Measurements from ENCODE around the gene FGB.

FGB gene

DNA sequence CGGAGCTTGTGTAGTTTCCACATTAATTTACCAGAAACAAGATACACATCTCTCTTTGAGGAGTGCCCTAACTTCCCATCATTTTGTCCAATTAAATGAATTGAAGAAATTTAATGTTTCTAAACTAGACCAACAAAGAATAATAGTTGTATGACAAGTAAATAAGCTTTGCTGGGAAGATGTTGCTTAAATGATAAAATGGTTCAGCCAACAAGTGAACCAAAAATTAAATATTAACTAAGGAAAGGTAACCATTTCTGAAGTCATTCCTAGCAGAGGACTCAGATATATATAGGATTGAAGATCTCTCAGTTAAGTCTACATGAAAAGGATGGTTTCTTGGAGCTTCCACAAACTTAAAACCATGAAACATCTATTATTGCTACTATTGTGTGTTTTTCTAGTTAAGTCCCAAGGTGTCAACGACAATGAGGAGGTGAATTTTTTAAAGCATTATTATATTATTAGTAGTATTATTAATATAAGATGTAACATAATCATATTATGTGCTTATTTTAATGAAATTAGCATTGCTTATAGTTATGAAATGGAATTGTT, at the start of gene FGB:
TSS of gene FGB (plus strand) at position 315 of the 558 bp plus-strand sequence. CDS start at position 323, 8 bp downstream.
- DNase-seq = no peak

GRCh38 chr4:154516318-154517029, 46.3 kb upstream of the FGB start:
- DNase-seq = peak; percentile 11

GRCh38 chr4:154517591-154517990, 45.2 kb upstream of the FGB start:
- DNase-seq = no peak

DNA sequence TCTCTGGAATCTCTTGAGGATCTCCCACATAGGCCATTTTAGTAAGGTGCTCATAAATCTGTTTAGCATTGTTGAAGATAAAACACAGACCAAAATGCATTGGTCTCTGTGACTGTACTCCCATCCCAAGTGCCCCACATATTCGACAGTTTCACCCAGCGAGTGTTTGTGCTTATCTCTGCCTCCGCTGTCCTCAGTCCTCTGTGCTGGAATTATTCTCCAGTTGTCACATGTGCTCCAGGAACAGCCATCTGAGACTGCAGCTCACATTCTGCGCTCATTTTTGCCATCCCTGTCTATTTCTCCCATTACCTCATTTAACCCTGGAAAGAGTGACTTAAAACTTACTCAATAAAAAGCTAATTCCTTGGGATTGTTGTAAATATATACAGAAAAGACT, 43.6 kb upstream of the FGB start:
- no peak for DNase-seq

- no peak for DNase-seq
Observed at GRCh38 chr4:154521607-154522006, 41.2 kb upstream of the FGB start.

DNA sequence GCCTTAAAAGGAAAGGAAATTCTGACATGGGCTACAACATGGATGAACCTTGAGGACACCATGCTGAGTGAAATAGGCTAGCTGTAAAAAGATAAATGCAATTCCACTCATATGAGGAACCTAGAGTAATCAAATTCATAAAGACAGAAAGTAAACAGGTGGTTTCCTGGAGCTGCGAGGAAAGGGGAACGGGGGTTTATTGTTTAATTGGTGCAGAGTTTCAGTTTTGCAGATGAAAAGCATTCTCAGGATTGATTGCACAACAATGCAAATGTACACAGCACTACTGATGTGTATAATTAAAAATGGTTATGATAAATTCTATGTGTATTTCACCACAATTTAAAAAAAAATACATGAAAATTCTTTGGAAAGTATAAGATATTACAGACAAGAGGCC, 36.7 kb upstream of the FGB start:
- no peak for DNase-seq

GRCh38 chr4:154527308-154527707, 35.5 kb upstream of the FGB start:
- DNase-seq = no peak

DNA sequence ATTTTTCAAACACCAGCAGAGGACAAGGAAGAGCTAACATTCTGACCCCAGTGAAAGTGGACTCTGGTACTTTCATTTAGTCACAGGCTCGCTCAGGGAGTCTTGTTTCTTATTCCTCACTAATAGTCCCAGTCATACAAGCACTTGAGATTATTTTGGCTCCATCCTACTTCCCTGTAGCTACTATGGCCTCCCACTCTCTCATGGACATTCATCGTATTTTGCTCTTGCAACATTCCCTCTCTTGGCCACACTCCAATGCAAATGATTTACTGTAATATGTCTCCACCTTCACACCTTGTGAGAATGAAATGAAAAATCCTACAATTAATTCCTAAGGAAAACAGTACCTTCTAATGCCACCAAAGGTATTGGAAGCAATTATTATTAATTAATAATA, 33.9 kb upstream of the FGB start:
- no peak for DNase-seq

DNA sequence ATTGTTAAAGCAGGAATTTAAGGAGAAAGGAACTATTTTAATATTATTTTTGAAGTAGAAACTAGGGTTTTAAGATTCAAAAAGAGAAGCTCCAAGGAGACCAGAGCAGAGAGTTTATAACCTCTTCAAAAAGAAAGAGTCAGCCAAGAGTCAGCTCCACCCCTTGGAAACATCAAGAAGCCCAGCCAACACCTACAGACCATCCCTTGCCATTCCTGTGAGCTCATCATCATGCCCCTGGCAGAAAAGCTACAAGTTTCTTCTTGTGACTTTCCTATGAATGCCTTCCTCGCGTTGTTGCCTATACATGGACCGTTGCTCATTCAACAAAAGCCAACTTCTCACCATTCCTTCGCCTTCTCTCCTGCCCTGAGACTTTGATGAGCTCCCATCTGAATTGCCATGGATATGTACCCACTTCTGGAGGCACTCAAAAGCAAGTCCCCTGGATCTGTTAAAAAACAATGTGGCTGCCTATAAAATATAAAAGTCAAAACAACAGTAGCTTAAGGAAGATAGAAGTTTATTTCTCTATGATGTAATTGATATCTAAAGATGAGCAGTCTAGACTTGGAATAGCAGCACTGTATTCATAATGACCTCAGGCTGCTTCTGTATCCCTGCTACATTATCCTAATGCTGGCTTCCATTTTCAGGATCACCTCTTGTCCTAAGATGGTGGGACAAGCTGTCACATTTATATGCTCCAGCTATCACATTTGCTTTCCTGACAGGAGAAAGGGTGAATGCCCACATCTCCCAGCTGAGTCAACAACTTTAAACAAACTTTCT, 32.9 kb upstream of the FGB start:
- no peak for DNase-seq

DNA sequence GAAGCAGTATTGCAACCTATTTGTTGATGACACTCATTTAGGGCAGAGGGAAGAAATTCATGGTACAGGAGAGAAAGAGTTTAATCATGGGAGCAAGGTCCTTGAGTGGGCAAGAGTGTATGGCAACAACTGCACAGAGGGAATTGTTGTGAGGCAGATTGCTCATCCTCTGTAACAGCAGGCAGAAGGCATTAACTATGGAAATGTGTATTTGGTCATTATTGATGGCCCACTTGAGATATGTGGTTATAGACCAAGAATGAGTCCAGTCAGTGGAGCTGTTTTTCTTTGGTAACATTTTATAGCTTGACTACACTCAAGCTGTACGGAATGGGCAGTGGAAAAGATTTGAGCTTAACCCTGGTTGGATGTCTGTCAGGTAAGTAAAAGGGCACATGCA, 28.5 kb upstream of the FGB start:
- DNase-seq = no peak

GRCh38 chr4:154542271-154542879, 20.4 kb upstream of the FGB start:
- no peak for DNase-seq

GRCh38 chr4:154545689-154546088, 17.1 kb upstream of the FGB start:
- DNase-seq = no peak

DNA sequence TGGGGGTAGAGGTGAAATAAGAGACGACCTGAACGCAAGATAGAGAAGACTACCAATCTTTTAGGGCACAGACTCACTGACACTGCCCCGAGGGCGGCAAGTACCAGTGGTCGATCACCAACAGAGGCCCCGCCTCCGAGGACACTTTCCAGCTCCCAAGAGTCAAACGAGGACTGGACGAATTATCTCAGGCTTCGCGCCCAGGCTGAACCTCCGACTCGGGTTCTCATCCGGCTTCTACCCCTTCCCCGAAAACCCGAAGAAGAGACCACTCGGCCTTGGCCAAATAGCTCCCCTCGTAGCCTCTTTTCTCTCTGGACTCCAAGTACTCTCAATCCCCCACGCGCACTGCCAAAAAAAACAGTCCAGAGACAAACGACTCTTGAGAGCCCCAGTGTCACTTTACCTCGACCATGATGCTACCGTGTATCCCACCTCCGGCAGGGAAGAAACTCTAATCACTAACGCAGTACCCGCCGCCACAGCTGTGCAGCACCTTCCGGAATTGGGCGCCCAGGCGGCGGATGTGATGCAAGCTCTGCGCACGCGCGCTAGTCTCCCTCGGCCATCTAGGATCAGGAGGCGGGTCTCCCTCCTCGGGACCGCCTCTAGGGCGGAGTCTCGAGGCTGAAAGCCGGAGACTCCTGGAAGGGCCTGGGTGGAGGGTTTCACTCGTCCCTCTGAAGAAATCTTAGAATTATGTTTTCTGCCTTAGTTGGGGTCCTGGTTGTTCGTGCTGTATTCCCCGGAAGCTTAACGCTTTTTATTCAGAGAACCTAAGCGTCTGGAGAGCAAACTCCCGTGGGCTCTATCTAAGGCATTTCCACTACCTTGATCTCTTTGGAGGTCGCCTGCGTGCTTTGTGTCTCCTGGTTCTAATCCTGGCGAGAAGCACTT, 12.7 kb upstream of the FGB start, which contains the start of gene PLRG1:
TSS of gene PLRG1 (minus strand) at position 507 of the 897 bp plus-strand sequence. CDS start at position 415, 92 bp downstream.
- DNase-seq = peak; percentile 98

- peak; percentile 83 for DNase-seq
Observed at GRCh38 chr4:154551872-154552686, 10.7 kb upstream of the FGB start.

DNA sequence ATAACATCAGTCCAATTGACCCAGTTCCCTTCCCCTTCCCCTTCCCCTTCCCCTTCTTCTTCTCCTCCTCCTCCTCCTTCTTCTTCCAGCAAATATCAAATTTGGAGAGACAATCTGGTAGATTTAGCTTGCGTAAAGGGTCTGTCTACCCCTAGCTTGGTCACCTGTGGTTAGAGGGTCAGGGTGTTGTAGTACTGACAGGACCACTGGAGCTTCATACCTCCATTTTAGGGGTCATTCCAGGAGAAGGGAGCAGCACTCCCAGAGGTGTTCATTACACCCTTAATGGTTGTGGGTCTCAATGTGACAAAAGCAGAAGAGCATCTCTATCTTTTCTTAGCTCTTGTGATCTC, 3.7 kb upstream of the FGB start:
- no peak for DNase-seq

GRCh38 chr4:154559494-154560418, 3.1 kb upstream of the FGB start:
- DNase-seq = no peak

- no peak for DNase-seq
Observed at GRCh38 chr4:154560419-154560801, 2.4 kb upstream of the FGB start.

DNA sequence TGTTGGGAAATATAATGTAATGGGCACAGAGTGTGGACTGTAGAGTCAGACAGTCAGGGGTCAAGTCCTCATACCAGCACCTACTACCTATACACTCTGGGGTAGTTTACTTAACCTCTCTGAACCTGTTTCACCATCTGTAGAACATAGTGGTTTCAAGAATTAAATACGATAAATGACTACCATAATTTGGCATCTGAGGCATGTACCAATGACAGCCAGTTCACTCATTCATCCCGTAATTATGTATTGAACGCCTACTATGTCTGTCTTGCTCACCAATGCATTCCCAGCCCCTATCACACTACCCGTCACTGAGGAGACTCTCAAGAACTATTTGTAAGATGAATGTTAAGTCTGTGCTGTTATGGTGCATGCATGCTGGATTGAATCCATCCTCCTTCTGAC, 2.0 kb upstream of the FGB start:
- DNase-seq = no peak

DNA sequence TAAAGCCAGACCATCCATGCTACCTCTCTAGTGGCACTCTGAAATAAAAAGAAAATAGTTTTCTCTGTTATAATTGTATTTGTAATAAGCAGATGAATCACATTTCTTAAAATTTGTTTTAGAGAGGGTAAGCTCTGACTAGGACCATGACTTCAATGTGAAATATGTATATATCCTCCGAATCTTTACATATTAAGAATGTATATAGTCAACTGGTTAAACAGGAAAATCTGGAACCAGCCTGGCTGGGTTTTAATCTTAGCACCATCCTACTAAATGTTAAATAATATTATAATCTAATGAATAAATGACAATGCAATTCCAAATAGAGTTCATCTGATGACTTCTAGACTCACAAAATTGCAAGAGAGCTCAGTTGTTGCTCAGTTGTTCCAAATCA, 1.5 kb downstream of the FGB start:
- DNase-seq = no peak

DNA sequence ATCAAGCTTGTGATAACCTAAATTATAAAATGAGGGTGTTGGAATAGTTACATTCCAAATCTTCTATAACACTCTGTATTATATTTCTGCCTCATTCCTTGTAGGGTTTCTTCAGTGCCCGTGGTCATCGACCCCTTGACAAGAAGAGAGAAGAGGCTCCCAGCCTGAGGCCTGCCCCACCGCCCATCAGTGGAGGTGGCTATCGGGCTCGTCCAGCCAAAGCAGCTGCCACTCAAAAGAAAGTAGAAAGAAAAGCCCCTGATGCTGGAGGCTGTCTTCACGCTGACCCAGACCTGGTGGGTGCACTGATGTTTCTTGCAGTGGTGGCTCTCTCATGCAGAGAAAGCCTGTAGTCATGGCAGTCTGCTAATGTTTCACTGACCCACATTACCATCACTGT, 2.9 kb downstream of the FGB start:
- DNase-seq = no peak

Data from midbrain (tissue), 1 donor.